Glomerular visceral epithelial cell (primary cell): ENCODE results near the gene EREG.
"Not testable (repeated sequence)": the region's sequence is repeated elsewhere in the genome, so short reads cannot be mapped to it uniquely, and the experiment has no call there.

ENCODE experiments used
- DNase-seq: peaks from one replicate; pipeline ENCODE4 v3.0.0-alpha.2; 2016; ENCODE audit errors: extremely low spot score

The EREG gene, protein sequence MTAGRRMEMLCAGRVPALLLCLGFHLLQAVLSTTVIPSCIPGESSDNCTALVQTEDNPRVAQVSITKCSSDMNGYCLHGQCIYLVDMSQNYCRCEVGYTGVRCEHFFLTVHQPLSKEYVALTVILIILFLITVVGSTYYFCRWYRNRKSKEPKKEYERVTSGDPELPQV

GRCh38 chr4:74364652-74365491, at the start of gene EREG:
Gene EREG (plus strand): TSS chr4:74365145. CDS start chr4:74365309, 164 bp downstream.
- DNase-seq, result peak; percentile 30

GRCh38 chr4:74315376-74315775, 49.6 kb upstream of the EREG start:
- DNase-seq, result no peak

DNA sequence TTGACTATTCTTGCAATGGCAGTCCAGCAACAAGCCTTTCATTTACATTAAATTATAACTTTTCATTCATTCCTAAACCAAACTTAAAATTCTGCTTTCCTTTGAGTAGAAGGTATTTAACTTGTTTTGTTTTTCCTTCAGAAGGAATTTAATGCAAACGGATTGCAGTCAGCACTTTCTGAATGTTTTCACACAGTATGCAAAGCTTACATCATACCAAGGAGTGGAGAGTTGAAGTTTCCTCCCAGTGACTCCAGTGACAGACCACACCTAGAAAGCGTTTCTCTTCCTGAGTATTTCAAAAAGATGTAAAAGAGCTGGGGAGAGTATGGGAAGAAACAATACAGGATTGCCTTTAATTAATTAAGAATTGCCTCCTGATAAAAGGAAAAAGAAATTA, 48.5 kb upstream of the EREG start:
- DNase-seq, result no peak

DNA sequence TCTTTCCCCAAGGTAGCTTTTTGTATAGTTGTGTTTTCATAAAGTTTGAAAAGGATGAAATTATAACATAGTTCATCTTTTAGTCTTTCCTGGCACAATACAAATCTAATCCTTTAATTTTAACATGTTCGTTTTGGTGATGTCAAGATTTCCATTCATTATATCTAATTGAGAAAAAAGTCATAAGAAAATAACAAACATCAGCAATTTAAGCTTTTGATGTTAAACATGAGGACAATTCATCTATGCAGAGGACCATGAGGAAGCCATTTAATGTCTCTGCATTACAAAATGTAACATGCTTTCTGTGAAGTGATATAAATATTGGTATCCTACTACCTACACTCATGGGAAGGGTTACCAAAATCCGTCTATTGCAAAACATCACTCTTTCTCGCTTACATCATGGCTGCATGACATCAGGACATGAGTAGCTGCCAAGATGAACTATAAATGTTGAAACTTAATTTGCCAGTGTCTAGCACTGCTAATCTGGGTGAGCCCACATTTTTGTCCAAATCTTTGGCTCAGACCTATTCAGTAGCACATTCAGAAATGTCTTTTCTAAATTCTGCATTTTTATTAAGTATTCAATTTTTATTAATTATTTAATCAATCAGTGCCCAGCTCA, 47.2 kb upstream of the EREG start:
- DNase-seq, result no peak

- no peak for DNase-seq
Observed at GRCh38 chr4:74318276-74318675, 46.7 kb upstream of the EREG start.

DNA sequence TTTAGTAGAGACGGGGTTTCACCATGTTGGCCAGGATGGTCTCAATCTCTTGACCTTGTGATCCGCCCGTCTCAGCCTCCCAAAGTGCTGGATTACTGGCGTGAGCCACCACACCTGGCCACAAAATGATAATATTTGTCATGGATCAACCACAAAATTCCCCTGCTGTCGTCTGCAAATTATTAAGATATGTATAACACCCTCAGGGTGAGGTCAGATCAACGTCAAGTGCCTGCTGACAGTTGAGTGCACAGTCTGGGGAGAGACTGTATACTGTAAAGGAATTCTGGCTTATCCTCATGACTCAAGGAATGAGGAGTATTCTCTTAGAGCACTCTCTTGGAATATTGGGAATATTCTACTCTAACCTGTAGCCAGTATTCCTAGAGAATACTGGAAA, 45.5 kb upstream of the EREG start:
- peak; percentile 18 for DNase-seq

DNA sequence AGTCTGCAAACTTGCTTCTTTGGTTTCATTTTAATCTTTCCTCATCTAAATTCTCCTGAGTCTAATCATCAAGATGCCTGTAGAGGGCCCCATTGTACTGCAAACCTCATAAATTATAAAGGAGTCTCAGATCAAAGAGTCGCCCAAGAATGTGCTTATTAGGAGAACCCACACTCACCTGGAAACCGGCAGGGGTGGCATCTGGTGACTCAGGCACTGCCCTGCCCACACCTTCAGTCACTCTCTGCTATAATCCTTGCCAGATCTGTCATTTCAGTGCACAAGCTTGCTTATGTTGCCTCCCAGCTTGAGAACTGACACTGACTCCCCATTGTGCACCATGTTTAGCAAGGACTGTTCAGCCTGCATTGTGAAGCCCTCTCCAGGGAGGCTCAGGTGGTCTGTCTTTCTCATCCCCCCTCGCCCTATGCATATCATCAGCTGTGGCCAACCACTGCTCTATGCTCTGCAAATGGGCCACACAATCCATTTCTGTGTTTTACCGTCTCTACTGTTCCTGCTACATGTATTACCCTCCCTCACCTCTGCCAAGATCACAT, 44.3 kb upstream of the EREG start:
- peak; percentile 71 for DNase-seq

DNA sequence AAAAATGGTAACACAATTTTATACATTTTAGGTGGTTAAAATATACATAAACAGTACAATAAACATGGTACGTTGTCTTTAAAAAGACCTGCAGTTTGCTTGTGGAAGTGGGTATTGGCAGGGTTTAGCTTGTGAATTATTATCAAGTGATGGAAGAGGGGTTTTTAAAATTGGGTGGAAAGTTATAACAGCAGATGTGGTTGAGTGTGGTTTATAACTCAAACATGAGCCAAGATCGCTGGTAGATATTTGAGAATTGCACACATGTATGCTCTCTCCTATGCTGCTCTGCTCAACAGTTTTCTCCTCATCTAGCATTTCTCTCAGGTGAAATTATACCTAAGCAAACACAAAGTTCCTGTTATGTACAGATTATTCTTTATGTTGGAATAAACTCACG, 42.6 kb upstream of the EREG start:
- DNase-seq, result no peak

- no peak for DNase-seq
Observed at GRCh38 chr4:74323663-74324062, 41.3 kb upstream of the EREG start.

- DNase-seq, result no peak
Observed at GRCh38 chr4:74324262-74324661, 40.7 kb upstream of the EREG start.

DNA sequence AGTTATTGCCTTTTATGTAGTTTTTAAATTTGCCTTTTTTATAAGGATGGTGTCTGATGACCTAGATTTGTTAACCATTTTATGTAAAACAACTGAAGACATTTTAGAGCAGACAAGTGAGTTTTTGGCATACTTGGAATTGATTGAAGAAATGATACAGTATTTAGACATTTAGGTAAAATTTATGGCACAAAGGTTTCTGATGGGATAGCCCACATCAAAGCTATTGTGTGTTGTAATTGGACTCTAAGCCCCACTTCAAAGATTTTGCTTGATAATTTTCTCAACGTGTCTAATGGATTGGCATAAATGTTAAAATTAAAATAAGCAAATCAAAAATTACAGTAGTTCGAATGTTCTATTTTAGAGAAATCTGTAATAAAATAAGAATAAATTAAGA, 39.1 kb upstream of the EREG start:
- DNase-seq, result no peak

- DNase-seq, result no peak
Observed at GRCh38 chr4:74327762-74328161, 37.2 kb upstream of the EREG start.

DNA sequence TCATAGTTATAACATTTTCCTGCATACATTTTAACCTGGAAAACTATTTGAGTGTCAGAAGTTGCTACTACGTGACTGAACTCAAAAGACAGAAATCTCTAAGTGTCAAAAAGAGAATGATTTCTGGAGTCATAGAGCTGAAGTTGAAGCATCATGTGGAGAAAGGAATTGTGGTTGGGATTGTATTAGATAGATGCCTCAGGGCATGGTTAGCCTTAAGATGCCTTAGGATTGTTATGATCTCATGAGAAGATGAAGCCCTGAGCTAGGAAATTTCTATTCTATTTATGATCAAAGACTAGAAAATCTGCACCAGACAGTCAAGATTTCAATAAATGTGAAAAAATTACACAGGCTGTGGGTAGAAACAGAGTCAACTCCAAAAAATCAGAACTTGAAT, 36.4 kb upstream of the EREG start:
- DNase-seq, result no peak

- no peak for DNase-seq
Observed at GRCh38 chr4:74329307-74329706, 35.6 kb upstream of the EREG start.

DNA sequence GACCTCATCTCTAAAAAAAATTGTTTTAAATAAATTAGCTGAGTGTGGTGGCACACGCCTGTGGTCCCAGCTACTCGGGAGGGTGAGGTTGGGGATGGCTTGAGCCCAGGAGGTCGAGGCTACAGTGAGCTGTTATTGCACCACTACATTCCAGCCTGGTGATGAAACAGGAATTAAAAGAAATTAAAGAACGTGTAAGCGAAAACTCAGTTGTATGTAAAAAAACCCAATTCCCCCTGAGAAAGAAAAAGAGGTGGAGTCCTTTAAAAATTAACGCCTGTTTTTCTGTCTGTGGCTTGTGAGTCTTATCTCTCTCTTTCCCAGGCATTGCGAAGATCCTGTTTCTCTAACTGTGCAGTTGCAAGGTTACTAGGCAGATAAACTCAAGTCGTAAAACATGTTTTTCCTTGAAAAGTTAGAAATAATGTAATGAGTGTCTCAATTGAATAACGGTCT, 34.6 kb upstream of the EREG start:
- DNase-seq, result no peak

- DNase-seq, result no peak
Observed at GRCh38 chr4:74331252-74331651, 33.7 kb upstream of the EREG start.

DNA sequence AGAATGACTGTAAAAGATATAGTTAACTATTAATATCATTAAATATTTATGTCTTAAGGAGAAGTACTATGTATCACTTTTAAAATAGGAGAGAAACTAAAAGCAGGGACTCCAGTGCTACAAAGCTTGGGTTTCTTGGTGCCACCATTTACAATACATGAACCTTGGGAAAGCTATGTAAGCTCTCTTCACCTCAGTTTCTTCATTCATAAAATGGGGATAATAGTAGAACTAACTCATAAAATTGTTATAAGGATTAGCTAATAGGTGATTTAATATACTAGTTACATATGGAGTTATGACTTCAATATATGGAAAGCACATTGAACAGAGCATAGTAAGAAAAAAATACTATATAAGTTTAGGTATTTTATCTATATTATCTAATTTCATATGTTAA, 33.0 kb upstream of the EREG start:
- DNase-seq, result no peak

DNA sequence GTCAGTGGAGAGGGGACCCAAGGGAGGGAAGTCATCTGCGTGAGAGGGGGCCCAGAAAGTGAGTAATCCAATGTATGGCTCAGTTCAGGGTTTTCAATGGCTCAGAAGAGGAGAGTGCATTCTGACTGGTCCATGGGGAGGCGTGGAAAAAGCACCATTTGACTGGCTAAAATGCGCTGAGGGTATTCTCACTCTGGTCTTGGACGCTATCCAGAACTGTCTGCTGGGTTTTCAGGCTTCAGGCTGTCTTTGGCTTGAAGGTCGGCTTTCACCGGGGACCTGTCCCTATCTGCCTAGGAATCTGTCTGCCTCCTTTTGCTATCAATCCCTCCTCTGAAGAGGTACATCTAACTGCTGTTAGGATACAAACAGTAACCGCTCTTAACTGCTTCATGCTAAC, 30.3 kb upstream of the EREG start:
- no peak for DNase-seq

GRCh38 chr4:74335341-74336021, 29.5 kb upstream of the EREG start:
- no peak for DNase-seq

DNA sequence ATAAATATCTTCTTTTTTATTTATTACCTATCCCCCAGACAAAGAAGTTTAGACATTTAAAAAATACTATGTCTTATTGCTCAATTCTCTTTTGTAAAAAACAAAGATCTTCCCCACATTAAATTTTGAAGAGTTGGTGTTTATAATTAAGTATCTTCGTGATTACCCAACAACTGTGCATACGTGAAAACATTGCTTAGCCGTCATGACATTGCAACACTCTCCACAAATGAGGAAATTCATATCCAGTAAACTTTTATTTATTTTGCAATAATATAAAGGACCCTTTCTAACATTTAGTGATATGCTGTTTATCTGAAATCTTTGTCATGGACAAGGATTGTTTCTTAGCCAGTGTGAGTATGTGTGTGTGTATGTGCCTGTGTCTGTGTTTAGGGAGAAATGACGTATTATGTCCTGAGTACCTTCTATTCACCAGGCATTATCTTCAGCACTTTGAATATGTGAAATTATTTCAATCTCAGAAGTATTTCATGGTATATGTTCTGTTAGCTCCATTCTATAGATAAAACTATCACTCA, 26.1 kb upstream of the EREG start:
- no peak for DNase-seq

- no peak for DNase-seq
Observed at GRCh38 chr4:74339501-74339900, 25.4 kb upstream of the EREG start.

DNA sequence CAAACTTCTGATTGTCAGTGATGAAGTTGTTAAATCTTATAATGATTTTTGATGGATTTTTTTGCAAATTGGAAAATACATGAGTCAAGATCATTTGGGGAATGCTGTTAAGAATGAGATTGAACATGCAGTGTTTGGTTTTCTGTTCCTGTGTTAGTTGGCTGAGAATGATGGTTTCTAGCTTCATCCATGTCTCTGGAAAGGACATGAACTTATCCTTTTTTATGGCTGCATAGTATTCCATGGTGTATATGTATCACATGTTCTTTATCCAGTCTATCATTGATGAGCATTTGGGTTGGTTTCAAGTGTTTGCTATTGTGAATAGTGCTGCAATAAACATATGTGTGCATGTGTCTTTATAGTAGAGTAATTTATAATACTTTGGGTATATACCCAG, 24.5 kb upstream of the EREG start:
- not testable (repeated sequence) for DNase-seq
